OCI-LY3 (cell line): ENCODE results near the gene GPR160.

Source experiments
- EZH2phosphoT487 ChIP-seq: fragments of 200-600 bp; shearing (Covaris generic); IDR thresholded peaks from 2 replicates; pipeline ENCODE4 v1.6.1; 2018; ENCODE audit warnings: antibody characterized with exemption, mixed run types, low read depth
- TF ChIP-seq, protein P1 (sequence below): fragments of 200-600, 300-600 bp; sonication (generic); IDR thresholded peaks from 2 replicates; pipeline ENCODE4 v1.5.1; 2014; ENCODE audit warnings: antibody characterized with exemption, low read length, low read depth

DNA sequence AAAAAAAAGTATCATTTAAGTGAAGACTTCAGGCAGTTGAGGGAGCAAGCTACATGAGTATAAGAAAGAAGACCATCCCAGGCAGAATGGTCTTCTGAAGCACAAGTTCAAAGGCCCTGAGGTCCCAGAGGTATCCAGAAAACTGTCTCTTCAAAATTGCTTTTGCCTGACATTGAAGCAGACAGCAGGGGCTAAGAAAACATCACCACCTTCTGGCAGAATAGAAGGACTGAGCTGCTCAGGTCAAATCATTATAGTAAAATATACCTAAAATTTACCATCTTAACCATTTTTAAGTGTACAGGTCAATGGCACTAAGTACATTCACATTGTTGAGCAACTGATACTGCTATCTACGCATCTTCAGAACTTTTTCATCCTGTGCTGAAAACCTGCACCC is 16.4 kb downstream of the GPR160 start:
- TF ChIP-seq, protein P1, sequence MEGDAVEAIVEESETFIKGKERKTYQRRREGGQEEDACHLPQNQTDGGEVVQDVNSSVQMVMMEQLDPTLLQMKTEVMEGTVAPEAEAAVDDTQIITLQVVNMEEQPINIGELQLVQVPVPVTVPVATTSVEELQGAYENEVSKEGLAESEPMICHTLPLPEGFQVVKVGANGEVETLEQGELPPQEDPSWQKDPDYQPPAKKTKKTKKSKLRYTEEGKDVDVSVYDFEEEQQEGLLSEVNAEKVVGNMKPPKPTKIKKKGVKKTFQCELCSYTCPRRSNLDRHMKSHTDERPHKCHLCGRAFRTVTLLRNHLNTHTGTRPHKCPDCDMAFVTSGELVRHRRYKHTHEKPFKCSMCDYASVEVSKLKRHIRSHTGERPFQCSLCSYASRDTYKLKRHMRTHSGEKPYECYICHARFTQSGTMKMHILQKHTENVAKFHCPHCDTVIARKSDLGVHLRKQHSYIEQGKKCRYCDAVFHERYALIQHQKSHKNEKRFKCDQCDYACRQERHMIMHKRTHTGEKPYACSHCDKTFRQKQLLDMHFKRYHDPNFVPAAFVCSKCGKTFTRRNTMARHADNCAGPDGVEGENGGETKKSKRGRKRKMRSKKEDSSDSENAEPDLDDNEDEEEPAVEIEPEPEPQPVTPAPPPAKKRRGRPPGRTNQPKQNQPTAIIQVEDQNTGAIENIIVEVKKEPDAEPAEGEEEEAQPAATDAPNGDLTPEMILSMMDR, result peak; percentile 83
- no peak for TF ChIP-seq EZH2phosphoT487
